ENCODE data around the gene SETD4.
A peak's percentile ranks its signal among the peaks of the same experiment; 100 is the strongest.

SETD4 gene

DNA sequence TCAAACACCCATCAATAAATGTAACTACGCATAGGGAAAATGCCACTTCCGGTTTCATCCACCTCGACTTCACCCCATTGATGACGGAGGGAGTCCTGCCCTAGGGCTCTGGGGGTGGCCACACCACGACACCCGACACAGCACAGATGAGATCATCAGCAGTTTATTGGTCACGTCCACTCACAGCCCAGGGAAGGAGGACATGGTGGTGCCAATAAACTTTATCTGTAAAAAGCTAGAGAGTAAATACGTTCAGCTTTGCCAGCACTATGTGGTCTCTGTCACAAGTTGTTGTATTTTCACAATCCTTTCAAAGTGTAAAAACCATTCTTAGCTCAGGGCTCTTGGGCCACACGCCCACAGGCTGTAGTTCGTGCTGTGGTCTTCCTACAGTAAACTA lies 16.3 kb downstream of the SETD4 start:
- no peak for DNase-seq (ENCODE audit: low read depth)

- no peak for DNase-seq (ENCODE audit: low read depth)
These were observed 18.4 kb downstream of the SETD4 start for GRCh38 chr21:36041910-36042309.

DNA sequence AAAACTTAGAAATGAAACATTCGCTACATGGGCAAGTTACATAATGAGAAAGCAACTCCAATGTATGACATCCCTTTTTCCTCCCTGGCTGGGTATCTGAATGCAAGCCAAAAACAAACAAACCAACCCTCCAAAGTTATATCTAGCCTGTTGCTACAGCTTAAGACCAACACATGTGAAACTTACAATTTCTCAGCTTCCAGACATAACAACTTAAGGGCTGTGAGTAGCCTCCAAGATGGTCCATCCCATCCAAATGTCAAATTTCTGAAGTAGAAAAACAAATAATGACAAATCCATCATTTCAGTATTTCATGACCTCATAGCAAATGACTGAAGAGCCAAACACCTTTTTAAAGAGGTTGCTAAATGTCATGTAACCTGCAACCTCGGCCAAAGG lies 19.9 kb downstream of the SETD4 start:
- no peak for DNase-seq (ENCODE audit: low read depth)

GRCh38 chr21:36039861-36040260 lies 20.5 kb downstream of the SETD4 start:
- DNase-seq (ENCODE audit: low read depth): no peak

DNA sequence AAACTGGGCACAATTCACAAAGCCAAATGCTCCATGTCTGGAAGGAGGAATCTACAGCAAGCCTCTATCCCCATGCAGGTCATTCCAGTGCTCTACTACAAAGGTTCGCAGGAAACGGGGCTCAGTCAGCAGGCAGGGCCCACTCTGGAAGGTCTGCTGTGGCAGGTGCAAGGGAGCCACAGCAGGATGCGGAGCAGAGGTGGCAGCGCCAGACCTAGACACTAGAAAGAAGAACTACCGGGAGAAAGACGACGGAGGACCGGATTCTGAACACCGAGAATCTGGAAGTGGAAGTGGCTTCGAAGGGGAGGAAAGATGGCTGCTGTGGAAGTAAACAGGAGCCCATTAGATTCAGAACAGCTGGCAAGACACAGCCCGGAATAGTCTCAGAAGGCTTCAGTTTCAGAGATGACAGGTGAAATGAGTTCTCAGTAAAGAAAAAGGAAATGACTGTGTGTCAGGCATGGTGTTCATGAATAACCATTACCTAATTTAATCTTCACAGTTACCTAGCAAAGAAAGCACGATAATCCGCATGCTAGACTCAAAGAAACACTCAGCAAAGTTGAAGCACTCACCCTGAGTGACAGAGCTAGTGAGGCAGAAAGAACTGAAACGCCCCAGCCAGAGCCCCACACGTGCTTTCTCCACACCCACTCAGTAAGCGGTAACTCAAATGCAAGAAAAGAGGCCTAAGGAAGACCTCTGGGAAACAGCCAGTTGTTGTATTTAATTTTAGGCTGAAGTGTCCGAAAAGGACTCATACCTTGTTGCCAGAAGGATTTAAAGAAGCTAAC lies 21.4 kb downstream of the SETD4 start:
- no peak for DNase-seq (ENCODE audit: low read depth)

- DNase-seq (ENCODE audit: low read depth): no peak
These were observed 24.9 kb downstream of the SETD4 start for GRCh38 chr21:36035381-36035791.

GRCh38 chr21:36034211-36034913 lies 26.0 kb downstream of the SETD4 start:
- DNase-seq (ENCODE audit: low read depth): no peak

GRCh38 chr21:36032647-36033406 lies 27.5 kb downstream of the SETD4 start:
- no peak for DNase-seq (ENCODE audit: low read depth)

GRCh38 chr21:36030581-36031189 lies 29.6 kb downstream of the SETD4 start:
- DNase-seq (ENCODE audit: low read depth): no peak

DNA sequence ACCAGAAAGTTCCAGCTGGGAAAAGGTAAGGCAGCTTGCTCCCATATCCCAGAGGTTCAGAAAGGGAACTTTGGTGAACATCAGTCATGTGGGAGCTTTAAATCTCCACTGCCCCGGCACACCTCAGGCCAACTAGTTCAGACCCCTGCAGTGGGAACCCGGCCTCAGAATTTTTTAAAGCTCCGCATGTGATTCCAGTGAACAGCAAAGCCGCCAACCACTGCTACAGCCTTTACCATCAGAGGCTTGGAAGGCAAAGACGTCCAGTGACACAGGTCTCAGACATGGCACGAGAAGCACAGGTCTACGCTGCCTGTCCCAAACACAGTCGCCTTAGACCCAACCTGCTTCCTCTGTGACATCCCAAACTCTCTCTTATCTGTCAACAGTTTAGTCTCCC lies 31.0 kb downstream of the SETD4 start:
- DNase-seq (ENCODE audit: low read depth): no peak

DNA sequence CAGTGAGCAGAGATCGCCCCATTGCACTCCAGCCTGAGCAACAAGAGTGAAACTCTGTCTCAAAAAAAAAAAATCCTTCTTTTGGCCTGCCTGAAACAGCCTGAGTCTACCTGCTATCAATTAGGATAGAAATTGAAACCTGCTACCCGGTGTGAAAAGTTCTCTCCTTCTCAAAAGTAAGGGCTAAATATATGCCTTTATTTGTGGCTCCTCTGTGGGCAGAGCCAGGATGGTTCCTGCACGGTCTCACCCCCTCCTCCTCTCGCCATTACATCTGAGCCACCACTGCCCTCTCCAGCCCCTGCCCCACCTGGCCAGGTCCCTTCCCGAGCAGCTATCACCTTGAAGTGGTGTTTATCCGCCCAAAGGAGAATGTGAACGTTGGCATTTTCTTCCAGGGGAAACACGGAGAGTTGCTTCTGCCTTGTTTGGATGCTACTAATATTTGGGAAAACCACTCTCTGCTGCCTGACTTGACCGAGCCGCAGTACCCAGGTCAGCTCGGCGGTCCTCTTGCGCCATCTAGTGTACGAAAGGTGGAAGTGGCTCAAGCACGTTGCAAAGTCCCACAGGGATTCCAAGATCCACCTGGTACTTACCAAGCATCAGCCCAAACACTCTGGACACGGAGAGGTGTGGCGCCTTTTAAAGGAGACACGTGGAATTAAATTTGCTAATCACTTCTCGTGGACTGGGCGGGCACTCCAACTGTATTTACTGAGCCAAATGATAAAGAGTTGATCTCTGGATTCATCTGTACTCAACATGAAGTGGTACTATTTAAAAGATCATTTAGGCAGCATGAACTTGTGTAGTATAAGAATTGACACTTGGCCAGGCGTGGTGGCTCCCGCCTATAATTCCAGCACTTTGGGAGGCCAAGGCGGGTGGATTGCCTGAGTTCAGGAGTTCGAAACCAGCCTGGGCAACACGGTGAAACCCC lies 31.9 kb downstream of the SETD4 start:
- peak; percentile 45 for DNase-seq (ENCODE audit: low read depth)

- no peak for DNase-seq (ENCODE audit: low read depth)
These were observed 33.0 kb downstream of the SETD4 start for GRCh38 chr21:36027347-36027746.

- no peak for DNase-seq (ENCODE audit: low read depth)
These were observed 35.5 kb downstream of the SETD4 start for GRCh38 chr21:36024782-36025181.

DNA sequence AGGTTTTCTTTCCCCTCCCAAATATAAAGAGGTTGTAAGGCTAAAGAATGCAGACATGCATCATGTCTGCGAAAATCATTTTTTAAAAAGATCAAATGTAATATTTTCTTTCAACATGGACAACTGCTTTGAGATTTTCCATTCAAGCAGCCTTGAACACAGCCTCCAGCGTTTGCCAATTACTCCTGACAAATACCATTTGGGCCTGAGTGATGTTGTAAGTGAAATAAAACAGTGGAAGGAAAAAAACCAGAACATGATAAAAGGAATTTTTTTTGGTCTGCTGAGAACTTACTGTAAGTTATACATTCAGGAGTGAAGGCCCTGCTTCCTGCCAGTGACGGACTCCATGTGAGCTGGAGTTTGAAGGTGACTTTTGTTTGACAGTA lies 37.2 kb downstream of the SETD4 start:
- DNase-seq (ENCODE audit: low read depth): no peak

DNA sequence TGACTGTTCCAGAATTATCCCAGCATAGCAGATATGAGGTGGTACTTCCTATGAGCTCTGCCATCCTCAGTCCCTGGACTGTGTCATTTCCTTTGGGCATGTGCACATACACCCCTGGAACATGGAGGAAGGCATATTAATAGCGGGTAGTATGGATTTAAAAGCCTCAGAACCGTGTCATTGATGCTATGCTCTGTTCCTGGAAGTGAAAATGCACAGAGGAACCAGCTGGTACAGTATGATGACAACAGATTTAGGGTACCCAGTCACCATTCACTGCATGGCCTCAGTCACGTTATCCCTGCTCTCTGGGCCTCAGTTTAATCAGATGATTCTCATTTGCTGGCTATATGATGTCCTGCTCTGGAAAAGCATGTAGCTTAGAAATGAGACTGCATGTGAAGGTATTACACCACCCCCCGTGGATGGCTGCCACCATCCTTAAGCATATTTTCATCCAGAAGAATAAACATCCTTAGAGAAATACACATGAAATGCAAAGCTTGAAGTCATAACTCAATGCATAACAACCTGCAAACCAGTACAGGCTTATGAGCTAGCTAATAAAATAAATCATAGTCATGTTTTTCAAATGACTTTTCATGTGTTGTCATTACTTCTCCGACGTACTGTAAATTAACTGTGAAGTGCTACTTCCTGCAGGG lies 37.8 kb downstream of the SETD4 start:
- DNase-seq (ENCODE audit: low read depth): no peak

DNA sequence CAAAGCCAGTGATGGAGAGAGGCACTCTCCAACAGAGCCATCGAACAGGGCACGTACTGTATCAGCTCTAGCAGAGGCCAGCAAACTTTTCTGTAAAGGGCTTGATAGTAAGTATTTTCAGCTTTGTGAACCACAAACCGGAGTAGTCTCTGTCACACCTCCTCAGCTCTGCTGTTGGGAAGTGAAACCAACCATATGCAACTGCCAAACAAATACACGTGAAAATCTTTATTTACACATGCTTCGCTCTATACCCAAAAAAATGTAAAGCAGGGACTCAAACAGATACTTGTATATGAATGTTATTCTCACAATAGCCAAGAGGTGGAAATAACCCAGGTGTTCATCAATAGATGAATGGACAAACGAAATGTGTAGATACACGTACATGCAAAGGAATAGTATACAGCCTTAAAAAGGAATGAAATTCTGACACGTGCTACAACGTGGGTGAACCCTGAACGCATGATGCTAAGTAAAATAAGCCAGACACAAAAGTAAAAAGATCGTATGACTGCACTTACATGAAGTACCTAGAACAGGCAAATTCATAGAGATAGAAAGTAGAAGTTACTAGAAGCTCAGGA lies 39.0 kb downstream of the SETD4 start:
- DNase-seq (ENCODE audit: low read depth): no peak

- no peak for DNase-seq (ENCODE audit: low read depth)
These were observed 45.3 kb downstream of the SETD4 start for GRCh38 chr21:36015045-36015444.

- no peak for DNase-seq (ENCODE audit: low read depth)
These were observed 49.5 kb downstream of the SETD4 start for GRCh38 chr21:36010801-36011200.

GRCh38 chr21:36008505-36008904 lies 51.8 kb downstream of the SETD4 start:
- no peak for DNase-seq (ENCODE audit: low read depth)

- DNase-seq (ENCODE audit: low read depth): no peak
These were observed 54.4 kb downstream of the SETD4 start for GRCh38 chr21:36005879-36006400.

All from activated T-helper 1 cell treated with Interleukin-2 at 50 U/mL for 16 hours (primary cell).